ENCODE results near the gene KBTBD6.
A peak's percentile ranks its signal among the peaks of the same experiment; 100 is the strongest.
"Not testable (repeated sequence)": the region's sequence is repeated elsewhere in the genome, so short reads cannot be mapped to it uniquely, and the experiment has no call there.

KBTBD6 gene

GRCh38 chr13:41133951-41134350 lies 1.3 kb upstream of the KBTBD6 start:
- no peak for DNase-seq

- not testable (repeated sequence) for DNase-seq
Observed at GRCh38 chr13:41131660-41132511, 716 bp downstream of the KBTBD6 start.

- DNase-seq, result not testable (repeated sequence)
Observed at GRCh38 chr13:41131189-41131588, 1.4 kb downstream of the KBTBD6 start.

- DNase-seq, result no peak
Observed at GRCh38 chr13:41130356-41130755, 2.2 kb downstream of the KBTBD6 start.

- no peak for DNase-seq
Observed at GRCh38 chr13:41127701-41128100, 4.9 kb downstream of the KBTBD6 start.

- peak; percentile 26 for DNase-seq
Observed at GRCh38 chr13:41122838-41123237, 9.8 kb downstream of the KBTBD6 start.

GRCh38 chr13:41117869-41118268 lies 14.7 kb downstream of the KBTBD6 start:
- no peak for DNase-seq

GRCh38 chr13:41111454-41111853 lies 21.1 kb downstream of the KBTBD6 start:
- no peak for DNase-seq

GRCh38 chr13:41107584-41108014 lies 25.0 kb downstream of the KBTBD6 start:
- DNase-seq, result no peak

- DNase-seq, result no peak
Observed at GRCh38 chr13:41107104-41107571, 25.5 kb downstream of the KBTBD6 start.

- no peak for DNase-seq
Observed at GRCh38 chr13:41099986-41100385, 32.6 kb downstream of the KBTBD6 start.

- DNase-seq, result no peak
Observed at GRCh38 chr13:41098761-41099160, 33.8 kb downstream of the KBTBD6 start.

GRCh38 chr13:41095681-41096080 lies 36.9 kb downstream of the KBTBD6 start:
- DNase-seq, result not testable (repeated sequence)

- no peak for DNase-seq
Observed at GRCh38 chr13:41085961-41086585, 46.5 kb downstream of the KBTBD6 start.

GRCh38 chr13:41079725-41080124 lies 52.9 kb downstream of the KBTBD6 start:
- no peak for DNase-seq
